ENCODE measurements around the gene FAM131A.

DNA sequence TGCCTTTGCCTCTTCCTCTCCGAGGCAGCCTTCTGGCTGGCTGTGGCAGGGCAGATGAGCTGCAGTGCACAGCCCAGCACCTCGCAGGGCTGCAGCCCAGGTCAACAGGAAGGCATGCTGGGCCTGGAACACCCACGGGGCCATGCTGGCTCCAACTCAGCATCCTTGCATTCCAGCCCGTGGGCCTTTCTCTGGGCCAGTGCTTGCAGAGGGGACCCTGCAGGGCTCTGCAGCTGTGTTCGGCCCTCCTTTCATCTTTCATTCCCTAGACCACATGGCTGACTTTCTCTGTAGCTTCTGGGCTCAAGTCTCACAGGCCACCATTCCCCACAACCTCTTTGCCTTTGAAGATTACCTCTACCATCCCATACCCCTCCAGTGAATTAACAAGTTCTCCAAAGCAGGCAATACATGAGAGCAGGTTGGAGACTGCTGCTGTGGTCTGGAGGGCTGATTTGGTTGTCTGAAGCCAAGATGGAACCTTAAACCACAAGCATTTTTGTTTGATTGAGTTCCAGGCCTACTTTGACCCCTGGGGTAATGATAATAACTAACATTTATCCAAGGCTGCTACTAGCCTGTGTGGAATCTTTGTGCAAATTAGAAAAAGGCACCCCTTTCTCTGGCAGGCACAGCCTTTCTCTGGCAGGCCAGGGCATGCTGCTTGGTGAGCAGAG lies 5.9 kb downstream of the FAM131A start:
- TF ChIP-seq BHLHE40 (IDR thresholded peaks at IDR 0.05; ENCODE audit: borderline replicate concordance) (no peak), SP1 (IDR thresholded peaks at IDR 0.05) (no peak), TARDBP (IDR thresholded peaks at IDR 0.05) (no peak), ZNF384 (IDR thresholded peaks at IDR 0.05) (no peak), L3MBTL2 (conservative IDR thresholded peaks at IDR 0.05) (no peak), FOXM1 (IDR thresholded peaks at IDR 0.05; ENCODE audit: borderline replicate concordance) (no peak), FOXA1 (IDR thresholded peaks at IDR 0.05) (no peak), HDGF (IDR thresholded peaks at IDR 0.05; ENCODE audit: borderline replicate concordance) (no peak), FOXK2 (IDR thresholded peaks at IDR 0.05) (no peak), NFRKB (IDR thresholded peaks at IDR 0.05) (no peak), CTBP1 (IDR thresholded peaks at IDR 0.05; ENCODE audit: borderline replicate concordance) (no peak)
- TF ChIP-seq, protein P1, sequence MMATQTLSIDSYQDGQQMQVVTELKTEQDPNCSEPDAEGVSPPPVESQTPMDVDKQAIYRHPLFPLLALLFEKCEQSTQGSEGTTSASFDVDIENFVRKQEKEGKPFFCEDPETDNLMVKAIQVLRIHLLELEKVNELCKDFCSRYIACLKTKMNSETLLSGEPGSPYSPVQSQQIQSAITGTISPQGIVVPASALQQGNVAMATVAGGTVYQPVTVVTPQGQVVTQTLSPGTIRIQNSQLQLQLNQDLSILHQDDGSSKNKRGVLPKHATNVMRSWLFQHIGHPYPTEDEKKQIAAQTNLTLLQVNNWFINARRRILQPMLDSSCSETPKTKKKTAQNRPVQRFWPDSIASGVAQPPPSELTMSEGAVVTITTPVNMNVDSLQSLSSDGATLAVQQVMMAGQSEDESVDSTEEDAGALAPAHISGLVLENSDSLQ (IDR thresholded peaks at IDR 0.05): no peak
